Astrocyte (in vitro differentiated cells and primary cell): ENCODE results near the gene TENM3. TPM values are rescaled to one million over a fixed set of nuclear protein-coding genes. Genes with fewer than 3 reads are reported as not detected.
A peak's percentile ranks its signal among the peaks of the same experiment; 100 is the strongest.

Experiments used
- DNase-seq: peaks from one replicate; pipeline ENCODE4 v3.0.0-alpha.2; 2010; ENCODE audit warnings: low read depth
- FAIRE-seq: peaks from 2 replicates; lab custom pipeline; 2011; peaks lifted over from hg19 to GRCh38; lab: Jason Lieb, UNC
- H2AFZ ChIP-seq: 2 replicates; pipeline ENCODE4 v1.6.0; 2012; ENCODE audit warnings: low read depth, low read length, inconsistent platforms
- H3K27ac ChIP-seq: 2 replicates; pipeline ENCODE4 v1.5.1; 2011; ENCODE audit warnings: low read depth, low read length, inconsistent platforms
- H3K27me3 ChIP-seq: 2 replicates; pipeline ENCODE4 v1.6.0; 2011; ENCODE audit warnings: low read length, inconsistent platforms; ENCODE audit not compliant: insufficient read depth
- H3K36me3 ChIP-seq: 2 replicates; pipeline ENCODE4 v1.5.1; 2011; ENCODE audit warnings: low read length, inconsistent platforms; ENCODE audit not compliant: insufficient read depth
- H3K4me1 ChIP-seq: 2 replicates; pipeline ENCODE4 v1.5.1; 2011; ENCODE audit warnings: low read length, inconsistent platforms; ENCODE audit not compliant: insufficient read depth
- H3K4me2 ChIP-seq: 2 replicates; pipeline ENCODE4 v1.6.0; 2012; ENCODE audit warnings: low read length, inconsistent platforms
- H3K4me3 ChIP-seq: 2 replicates; pipeline ENCODE4 v1.5.1; 2011; ENCODE audit warnings: low read depth, mild to moderate bottlenecking, low read length, inconsistent platforms; ENCODE audit not compliant: insufficient read depth
- H3K79me2 ChIP-seq: 2 replicates; pipeline ENCODE4 v1.6.0; 2012; ENCODE audit warnings: mild to moderate bottlenecking, low read length, inconsistent platforms; ENCODE audit not compliant: insufficient read depth
- H3K9ac ChIP-seq: 2 replicates; pipeline ENCODE4 v1.6.0; 2012; ENCODE audit warnings: mild to moderate bottlenecking, low read length, inconsistent platforms
- H3K9me3 ChIP-seq: 2 replicates; pipeline ENCODE4 v1.5.1; 2012; ENCODE audit warnings: low read depth, mild to moderate bottlenecking, low read length, inconsistent platforms; ENCODE audit not compliant: insufficient read depth
- H4K20me1 ChIP-seq: 2 replicates; pipeline ENCODE4 v1.6.0; 2012; ENCODE audit warnings: low read length, inconsistent platforms; ENCODE audit not compliant: insufficient read depth
- H3K27ac Mint-ChIP-seq: one replicate; pipeline ENCODE4 v1.8.0; 2021; ENCODE audit warnings: mild to moderate bottlenecking, mixed read lengths; ENCODE audit not compliant: unreplicated experiment
- H3K27me3 Mint-ChIP-seq: one replicate; pipeline ENCODE4 v1.8.0; 2021; ENCODE audit warnings: low read depth, mixed read lengths; ENCODE audit not compliant: unreplicated experiment
- H3K36me3 Mint-ChIP-seq: one replicate; pipeline ENCODE4 v1.8.0; 2021; ENCODE audit warnings: low read depth, mixed read lengths; ENCODE audit not compliant: unreplicated experiment
- H3K4me1 Mint-ChIP-seq: one replicate; pipeline ENCODE4 v1.8.0; 2021; ENCODE audit warnings: low read depth, mixed read lengths; ENCODE audit not compliant: unreplicated experiment
- H3K4me3 Mint-ChIP-seq: one replicate; pipeline ENCODE4 v1.8.0; 2021; ENCODE audit warnings: mild to moderate bottlenecking, moderate library complexity, mixed read lengths; ENCODE audit not compliant: unreplicated experiment
- H3K9me3 Mint-ChIP-seq: one replicate; pipeline ENCODE4 v1.8.0; 2021; ENCODE audit warnings: mild to moderate bottlenecking, mixed read lengths; ENCODE audit not compliant: unreplicated experiment
- CTCF ChIP-seq: IDR thresholded peaks from 2 replicates; pipeline ENCODE4 v1.5.1; 2011; ENCODE audit warnings: low read depth, mild to moderate bottlenecking, inconsistent platforms, low read length, moderate library complexity; ENCODE audit not compliant: insufficient read depth
- EZH2 ChIP-seq: IDR thresholded peaks from 2 replicates; pipeline ENCODE4 v1.6.1; 2012; ENCODE audit warnings: mild to moderate bottlenecking, low read length, inconsistent platforms; ENCODE audit not compliant: insufficient read depth
- total RNA-seq: library from RNA; stranded (reverse); gene quantifications from 2 replicates; pipeline ENCODE4 v1.2.1, GENCODE V29; 2021

TENM3 gene
- total RNA-seq, 1 donor from 2014 or later, result 127 TPM

GRCh38 chr4:182776376-182777105 lies 533.3 kb downstream of the TENM3 start:
- Histone ChIP-seq H3K9me3 (no peaks in the 10 kb centered on the region), H3K4me2 (no peak overlapping the region), H4K20me1 (no peaks in the 10 kb centered on the region), H2AFZ (no peak overlapping the region), H3K4me1 (no peaks in the 10 kb centered on the region), H3K27me3 (no peaks in the 10 kb centered on the region), H3K27ac (no peak overlapping the region), H3K9ac (no peak overlapping the region), H3K4me3 (no peak overlapping the region), H3K36me3 (peaks cover 9% of the 10 kb centered on the region), H3K79me2 (no peaks in the 10 kb centered on the region)
- Mint-ChIP-seq H3K27me3 (no peaks in the 10 kb centered on the region), H3K4me3 (no peak overlapping the region), H3K4me1 (peaks cover 2% of the 10 kb centered on the region), H3K27ac (no peak overlapping the region), H3K9me3 (no peaks in the 10 kb centered on the region), H3K36me3 (peaks cover 18% of the 10 kb centered on the region)
- no peak for FAIRE-seq
- no peak for TF ChIP-seq CTCF
- no peak for TF ChIP-seq EZH2
- peak; percentile 29 for DNase-seq

GRCh38 chr4:182778222-182778982 lies 535.2 kb downstream of the TENM3 start:
- no peaks in the 10 kb centered on the region for H4K20me1 ChIP-seq
- no peak overlapping the region for H3K4me3 ChIP-seq
- no peak overlapping the region for H3K27ac Mint-ChIP-seq
- H3K9me3 Mint-ChIP-seq, result no peaks in the 10 kb centered on the region
- no peaks in the 10 kb centered on the region for H3K27me3 ChIP-seq
- H3K27me3 Mint-ChIP-seq, result no peaks in the 10 kb centered on the region
- no peaks in the 10 kb centered on the region for H3K9me3 ChIP-seq
- no peak overlapping the region for H3K9ac ChIP-seq
- peak overlapping the region; percentile 36 for H3K4me2 ChIP-seq
- H3K4me1 ChIP-seq, result no peaks in the 10 kb centered on the region
- H3K36me3 Mint-ChIP-seq, result peaks cover 18% of the 10 kb centered on the region
- DNase-seq (peak; percentile 12), FAIRE-seq (no peak)
- no peak overlapping the region for H2AFZ ChIP-seq
- H3K36me3 ChIP-seq, result peaks cover 9% of the 10 kb centered on the region
- TF ChIP-seq CTCF (no peak), EZH2 (no peak)
- no peaks in the 10 kb centered on the region for H3K79me2 ChIP-seq
- H3K4me1 Mint-ChIP-seq, result peaks cover 2% of the 10 kb centered on the region
- H3K27ac ChIP-seq, result no peak overlapping the region
- H3K4me3 Mint-ChIP-seq, result no peak overlapping the region
